ENCODE data around the gene GRB7.

GRB7 gene

GRCh38 chr17:39775031-39775430 lies 37.3 kb downstream of the GRB7 start:
- DNase-seq, result no peak

DNA sequence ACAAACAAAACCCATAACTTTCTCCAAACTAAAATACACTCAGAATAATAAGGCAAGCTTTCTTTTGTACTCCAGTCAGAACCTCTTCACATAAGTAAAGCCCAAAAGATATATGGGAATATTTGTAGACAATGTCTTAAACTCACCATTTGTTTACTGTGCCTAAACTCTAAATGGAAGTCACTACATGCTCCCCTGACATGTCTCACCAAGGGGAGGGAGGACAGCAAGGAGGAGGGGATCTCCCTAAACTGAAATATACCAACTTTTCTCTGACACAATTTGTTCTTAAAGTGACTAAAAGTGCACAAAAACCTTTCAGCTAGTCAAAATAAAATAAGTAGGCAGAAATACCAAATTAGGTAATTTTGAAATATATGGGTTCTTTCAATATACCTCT lies 38.5 kb downstream of the GRB7 start:
- no peak for DNase-seq

DNA sequence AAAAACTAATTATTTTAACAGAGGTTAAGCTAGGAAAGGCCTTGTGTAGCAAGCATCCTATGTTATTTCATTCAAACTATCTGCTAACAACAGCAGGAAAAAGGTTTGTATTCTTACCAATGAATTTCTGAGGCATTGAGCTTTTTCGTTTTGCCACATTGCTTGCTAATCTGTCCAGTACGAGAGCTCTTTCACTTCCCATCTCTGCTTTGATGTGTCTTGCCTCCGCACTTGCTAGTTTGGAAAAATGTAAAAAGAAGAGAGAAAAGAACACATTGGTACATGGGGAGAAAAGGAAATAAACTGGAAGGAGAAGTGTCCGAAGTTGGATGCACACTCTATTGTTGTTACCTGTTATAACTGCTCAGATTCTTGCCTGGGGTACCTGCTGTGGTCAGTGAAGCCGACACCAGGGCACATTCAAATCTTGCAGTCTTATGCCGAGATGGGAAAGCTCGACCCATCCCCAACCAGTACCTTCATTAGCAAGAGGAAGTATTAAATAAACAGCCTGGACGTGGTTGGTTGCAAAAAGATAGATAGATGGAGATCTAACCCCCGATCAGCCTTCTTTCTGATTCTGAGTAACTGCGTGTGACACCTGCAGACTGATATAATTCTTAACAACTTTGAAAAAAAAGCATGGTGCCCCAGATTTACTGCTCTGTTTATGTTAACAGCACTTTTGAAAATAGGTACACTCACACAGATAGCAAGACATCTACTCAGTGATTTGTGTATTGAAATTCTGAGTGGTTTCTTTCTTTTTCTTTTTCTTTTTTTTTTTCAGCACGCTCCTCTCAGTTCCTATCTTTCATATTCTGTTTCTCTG lies 40.0 kb downstream of the GRB7 start:
- no peak for DNase-seq

- no peak for DNase-seq
Observed at GRCh38 chr17:39781031-39781860, 43.5 kb downstream of the GRB7 start.

DNA sequence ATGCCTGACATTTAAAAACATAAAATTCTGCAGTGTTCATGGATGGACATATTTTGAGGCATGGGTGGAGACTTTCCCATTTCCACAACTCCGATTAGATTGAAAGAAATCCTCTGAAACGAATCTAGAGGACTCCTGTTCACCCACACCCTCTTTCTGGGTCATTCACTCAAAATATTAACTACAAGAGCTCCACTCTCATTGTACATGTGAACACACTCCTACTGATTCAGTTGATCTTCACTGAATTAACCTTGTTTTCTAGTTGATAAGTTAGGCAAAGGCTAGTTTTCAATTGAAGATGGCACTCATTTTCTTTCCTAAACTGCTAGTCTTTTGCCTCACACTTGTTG lies 44.1 kb downstream of the GRB7 start:
- no peak for DNase-seq

GRCh38 chr17:39782481-39782880 lies 44.7 kb downstream of the GRB7 start:
- DNase-seq, result no peak

DNA sequence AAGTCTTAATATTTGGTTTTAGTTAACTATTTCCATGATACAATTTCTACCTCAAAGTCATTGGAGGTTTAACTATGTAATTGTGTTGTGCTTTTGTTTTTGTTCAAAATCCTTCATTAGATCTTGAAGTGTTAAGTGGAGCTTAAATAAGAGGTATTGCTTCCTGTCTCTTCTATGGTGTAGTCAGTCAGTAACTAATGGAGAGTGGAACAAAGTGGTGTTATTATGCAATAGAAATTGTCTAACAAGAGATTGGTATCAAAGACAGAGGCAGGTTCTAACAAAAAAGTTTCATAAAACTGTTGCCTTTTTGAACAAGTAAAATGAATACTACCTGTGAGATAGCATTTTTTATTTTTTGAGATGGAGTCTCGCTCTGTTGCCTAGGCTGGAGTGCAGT lies 45.2 kb downstream of the GRB7 start:
- DNase-seq, result no peak

GRCh38 chr17:39787041-39787440 lies 49.3 kb downstream of the GRB7 start:
- no peak for DNase-seq

DNA sequence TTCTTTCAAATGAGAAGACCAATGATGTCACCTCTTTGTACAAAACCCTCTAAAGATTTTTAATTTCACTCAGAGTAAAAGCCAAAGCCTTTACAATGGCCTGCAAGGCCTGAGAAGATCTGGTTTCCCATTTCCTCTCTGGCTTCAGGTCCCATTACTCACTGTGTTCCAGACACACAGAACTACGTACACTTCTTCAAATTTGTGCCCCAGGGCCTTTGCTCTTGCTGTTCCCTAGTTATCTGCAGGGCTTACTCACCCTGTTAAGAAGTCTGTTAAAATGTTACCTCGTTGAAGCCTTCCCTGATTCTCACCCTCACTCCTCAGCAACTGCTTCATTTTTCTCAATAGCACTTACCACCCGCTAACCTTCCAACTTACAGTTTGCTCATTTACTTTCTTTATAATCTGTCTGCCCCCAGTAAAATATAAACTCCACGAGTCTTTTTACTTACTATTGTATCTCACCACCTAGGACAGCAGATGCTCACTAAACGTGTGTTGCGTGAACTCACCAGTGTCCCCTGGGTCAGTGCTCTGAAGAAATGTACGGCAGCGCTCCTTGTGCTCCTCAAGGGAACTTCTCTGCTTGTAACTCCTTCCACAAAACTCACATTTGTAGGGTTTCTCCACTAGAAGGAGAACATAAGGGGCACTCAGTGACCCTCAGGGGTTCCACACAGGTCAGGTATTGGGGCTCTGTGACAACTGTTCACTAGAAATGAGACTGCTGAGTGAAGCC lies 50.2 kb downstream of the GRB7 start:
- no peak for DNase-seq

GRCh38 chr17:39791111-39791992 lies 53.6 kb downstream of the GRB7 start:
- DNase-seq, result no peak

- DNase-seq, result no peak
Observed at GRCh38 chr17:39792526-39793221, 54.9 kb downstream of the GRB7 start.

DNA sequence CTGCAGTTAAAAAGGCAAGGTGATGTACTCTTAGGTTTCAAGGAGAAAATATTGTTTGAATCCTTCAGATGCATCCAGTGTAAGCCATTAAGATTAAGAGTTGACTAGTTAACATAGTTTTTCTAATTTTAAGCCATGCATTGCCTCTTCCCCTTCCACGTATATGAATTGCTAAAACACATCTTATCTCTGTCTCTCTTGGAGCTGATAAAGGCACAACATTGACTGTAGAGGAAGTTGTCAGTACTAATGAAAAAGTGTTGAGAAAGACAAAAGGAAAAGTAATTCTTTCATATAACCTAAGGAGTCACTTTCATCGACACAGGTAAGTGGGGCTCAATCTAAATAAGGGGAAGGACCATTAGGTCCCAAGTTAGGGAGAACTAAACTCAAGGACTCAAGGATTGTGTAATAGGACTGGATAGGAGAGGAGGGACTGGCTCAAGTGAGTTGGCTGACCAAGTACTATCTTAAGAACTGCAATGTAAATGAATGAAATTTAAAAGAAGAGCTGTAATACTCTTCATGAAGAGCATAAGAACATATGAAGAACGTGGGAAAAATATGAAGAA lies 55.6 kb downstream of the GRB7 start:
- no peak for DNase-seq

GRCh38 chr17:39794249-39794970 lies 56.7 kb downstream of the GRB7 start:
- no peak for DNase-seq

Data from activated CD4-positive, alpha-beta T cell treated with anti-CD3 and anti-CD28 coated beads for 1 hour (primary cell).